GM21737 (cell line): ENCODE data around the gene OR8J1.
"Not testable (repeated sequence)": the region's sequence is repeated elsewhere in the genome, so short reads cannot be mapped to it uniquely, and the experiment has no call there.

Experiments used
- ATAC-seq: cut with Tn5 transposase; IDR thresholded peaks from one replicate; pipeline ENCODE4 v1.9.1; 2021; ENCODE audit warnings: mild to moderate bottlenecking, moderate library complexity; ENCODE audit not compliant: unreplicated experiment

OR8J1 gene

GRCh38 chr11:56353991-56354390, at the start of gene OR8J1:
Gene OR8J1 (plus strand): TSS chr11:56354291. CDS start chr11:56360247, 5,956 bp downstream.
- no peak for ATAC-seq

DNA sequence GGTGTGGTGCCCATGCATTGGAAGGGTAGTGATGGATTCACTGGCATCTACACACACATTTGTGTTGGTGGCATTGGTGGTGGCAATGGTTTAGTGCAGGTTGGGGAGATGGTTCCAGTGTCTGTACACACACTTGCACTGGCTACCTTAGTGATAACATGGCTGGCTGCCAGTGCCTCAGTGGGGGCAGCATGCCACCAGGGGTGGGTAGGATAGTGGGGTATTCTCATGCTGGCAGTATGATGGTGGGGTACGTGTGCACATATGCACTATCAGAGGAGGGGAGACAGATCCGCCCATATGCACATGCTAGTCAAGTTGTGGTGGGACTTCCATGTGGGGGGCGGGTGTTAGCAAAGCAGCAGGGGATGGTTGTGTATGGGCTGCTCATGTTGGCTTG, 46.3 kb upstream of the OR8J1 start:
- ATAC-seq, result no peak

DNA sequence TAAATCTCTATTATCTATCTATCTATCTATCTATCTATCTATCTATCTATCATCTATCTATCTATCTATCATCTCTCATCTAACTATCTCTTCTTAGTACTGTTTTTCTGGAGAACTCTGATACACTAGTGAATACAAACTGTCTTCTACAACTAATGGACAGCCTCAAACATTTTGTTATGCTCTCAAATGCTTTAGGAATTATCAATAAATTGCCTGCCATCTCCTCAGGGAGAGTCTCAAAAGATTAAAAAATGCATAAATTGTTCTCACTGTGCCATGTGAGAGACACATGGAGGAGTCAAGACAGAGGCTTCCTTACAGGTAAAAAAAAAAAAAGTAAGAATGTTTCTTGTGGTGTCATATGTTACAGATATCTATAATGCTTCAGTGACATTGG, 39.2 kb upstream of the OR8J1 start, which contains the start of gene OR8K3:
Gene OR8K3 (plus strand): TSS at position 301 of the 400 bp plus-strand sequence. CDS start 3,163 bp downstream, outside the sequence.
- ATAC-seq, result no peak

DNA sequence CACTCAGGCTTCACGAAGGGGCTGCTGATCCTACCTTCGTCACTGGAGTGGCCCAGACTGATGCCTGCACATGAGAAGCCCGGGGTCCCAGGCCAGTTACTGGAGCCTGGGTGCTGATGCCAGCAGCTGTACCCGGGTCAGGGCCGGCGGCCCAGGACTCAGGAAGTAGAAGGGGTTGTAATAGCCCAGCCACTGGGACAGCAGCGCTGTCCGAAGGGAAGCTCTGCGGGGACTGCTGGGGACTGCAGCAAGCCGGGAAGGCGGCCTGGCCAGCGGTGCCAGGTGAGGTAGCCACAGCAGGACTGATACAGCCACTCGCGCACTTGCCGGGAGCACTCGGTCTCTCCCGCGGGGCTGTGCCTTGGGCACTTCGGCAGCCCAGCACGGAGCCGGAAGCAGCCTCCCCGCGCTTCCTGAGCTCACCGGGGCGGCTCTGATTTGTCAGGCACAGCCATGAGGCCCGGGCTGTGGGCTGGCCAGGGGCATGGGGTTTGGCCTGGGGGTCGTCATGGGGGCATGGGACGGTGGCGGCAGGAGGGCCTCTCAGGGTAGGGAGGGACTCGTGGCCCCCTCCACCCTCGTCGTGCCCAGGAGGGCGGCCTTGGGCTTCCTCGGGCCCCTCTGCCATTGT, 22.1 kb upstream of the OR8J1 start:
- ATAC-seq, result no peak

DNA sequence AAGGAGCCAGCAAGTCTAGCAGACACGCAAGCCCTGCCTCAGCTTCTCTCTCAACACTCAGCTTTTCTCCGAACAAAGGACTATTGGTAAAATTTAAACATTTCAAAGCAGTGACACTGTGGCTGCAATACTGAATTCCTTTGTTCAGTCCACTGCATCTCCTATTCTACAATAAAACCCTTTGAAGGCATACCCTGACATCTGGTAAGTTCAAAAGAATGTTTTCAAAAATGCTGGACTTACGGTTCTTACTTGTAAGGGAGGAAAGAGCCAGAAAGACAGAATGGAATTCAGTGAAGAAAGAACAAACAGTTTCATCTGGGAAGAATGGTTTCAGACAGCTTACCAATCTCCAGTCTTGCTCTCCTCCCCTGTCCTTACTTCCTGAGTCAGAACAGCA, 20.9 kb upstream of the OR8J1 start:
- ATAC-seq, result no peak

GRCh38 chr11:56340289-56340688, 13.8 kb upstream of the OR8J1 start:
- no peak for ATAC-seq

- no peak for ATAC-seq
Measured at GRCh38 chr11:56345739-56346138, 8.4 kb upstream of the OR8J1 start, which contains the start of gene OR8K1. Gene OR8K1 (plus strand): TSS chr11:56346039. CDS start chr11:56346039, 0 bp downstream.

DNA sequence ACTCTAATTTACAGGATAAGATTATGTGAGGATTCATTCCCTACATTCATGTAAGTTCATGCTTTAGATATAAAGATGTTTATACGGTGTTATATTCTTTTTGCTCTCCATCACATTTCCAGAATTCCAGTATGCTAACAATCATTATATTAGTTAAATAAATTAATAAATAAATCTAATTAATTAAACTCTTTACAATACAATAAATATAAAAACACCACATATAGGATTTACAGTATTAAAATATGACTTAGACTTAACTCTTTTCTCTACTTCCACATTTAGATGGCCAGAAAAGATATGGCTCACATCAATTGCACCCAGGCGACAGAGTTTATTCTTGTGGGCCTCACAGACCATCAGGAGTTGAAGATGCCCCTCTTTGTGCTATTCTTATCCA, 21.2 kb downstream of the OR8J1 start, which contains the start of gene OR8U1:
Gene OR8U1 (plus strand): TSS at position 301 of the 400 bp plus-strand sequence. CDS start 0 bp downstream, at position 301.
- no peak for ATAC-seq

DNA sequence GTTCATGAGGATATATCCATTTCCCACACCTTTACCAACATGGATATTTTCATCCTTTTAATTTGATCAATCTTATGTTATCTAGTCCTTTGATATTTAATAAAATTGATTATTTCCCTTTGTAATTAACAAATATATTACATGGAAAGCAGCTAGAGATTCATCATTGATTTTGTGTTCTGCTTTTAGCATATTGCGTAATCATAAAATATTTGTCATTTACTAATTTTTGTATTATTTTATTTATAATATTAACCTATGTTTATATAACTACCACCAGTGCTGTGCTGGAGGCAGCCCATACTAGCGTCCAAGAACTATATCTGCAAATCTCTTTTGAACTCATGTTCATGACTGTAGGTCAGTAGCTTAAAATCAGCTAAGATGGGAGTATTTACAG, 26.0 kb downstream of the OR8J1 start:
- ATAC-seq, result no peak

- ATAC-seq, result no peak
Measured at GRCh38 chr11:56394381-56394780, 40.3 kb downstream of the OR8J1 start.

DNA sequence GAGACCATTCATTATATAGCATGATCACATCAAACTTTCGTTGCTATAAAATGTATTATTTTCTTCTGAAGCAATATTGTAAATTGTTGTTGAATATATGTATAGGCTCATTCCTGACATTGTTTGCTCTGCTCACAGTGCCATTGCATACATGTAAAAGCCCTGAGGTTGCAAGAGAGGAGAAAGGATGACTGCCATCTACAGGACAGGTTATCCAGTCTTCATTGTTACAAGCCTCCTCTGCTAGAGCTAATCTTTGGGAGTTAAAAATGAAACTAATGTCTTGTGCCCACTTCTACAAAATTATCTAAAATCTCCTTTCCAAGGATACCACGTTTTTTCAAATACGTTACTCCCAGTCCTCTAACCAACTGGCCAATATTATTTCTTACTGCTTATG, 42.0 kb downstream of the OR8J1 start:
- no peak for ATAC-seq

DNA sequence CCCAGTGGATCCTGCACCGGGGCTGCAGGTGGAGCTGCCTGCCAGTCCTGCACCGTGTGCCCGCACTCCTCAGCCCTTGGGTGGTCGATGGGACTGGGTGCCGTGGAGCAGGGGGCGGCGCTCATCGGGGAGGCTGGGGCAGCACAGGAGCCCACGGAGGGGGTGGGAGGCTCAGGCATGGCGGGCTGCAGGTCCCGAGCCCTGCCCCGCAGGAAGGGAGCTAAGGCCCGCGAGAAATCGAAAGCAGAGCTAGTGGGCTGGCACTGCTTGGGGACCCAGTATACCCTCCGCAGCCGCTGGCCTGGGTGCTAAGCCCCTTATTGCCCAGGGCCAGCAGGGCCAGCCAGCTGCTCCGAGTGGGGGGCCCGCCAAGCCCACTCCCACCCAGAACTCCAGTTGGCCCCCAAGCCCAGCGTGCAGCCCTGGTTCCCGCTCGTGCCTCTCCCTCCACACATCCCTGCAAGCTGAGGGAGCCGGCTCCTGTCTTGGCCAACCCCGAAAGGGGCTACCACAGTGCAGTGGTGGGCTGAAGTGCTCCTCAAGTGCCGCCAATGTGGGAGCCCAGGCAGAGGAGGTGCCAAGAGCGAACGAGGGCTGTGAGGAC, 47.9 kb downstream of the OR8J1 start:
- not testable (repeated sequence) for ATAC-seq

DNA sequence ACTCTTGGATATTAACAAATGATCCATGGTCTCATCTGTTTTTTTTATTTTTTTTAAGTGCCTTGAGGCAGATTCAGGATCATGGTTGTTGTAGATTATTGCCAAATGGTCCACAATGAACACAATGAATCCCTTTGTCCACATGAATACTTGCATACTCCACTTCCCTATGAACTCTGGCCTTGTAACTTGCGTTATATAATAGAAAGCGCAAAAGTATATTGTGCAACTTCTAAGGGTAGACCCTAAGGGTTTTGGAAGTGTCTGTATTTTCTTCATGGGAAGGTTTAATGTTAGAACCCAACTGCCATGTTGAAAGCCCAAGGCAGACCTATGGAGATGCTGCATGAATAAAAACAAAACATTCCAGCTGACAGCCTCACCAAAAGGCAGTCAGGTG, 50.3 kb downstream of the OR8J1 start:
- ATAC-seq, result no peak

- ATAC-seq, result no peak
Measured at GRCh38 chr11:56410801-56411200, 56.7 kb downstream of the OR8J1 start.
